ENCODE results near the gene TGFBI. TPM values are rescaled to one million over a fixed set of nuclear protein-coding genes. Genes with fewer than 3 reads are reported as not detected.

TGFBI gene
- total RNA-seq, 4 donors from 2014 or later, result 38.4 to 48.0 (median 40.0) TPM

- TF ChIP-seq CTCF (IDR thresholded peaks at IDR 0.05 in 4 of 5, conservative IDR thresholded peaks at IDR 0.05 in 1 of 5), result no peak
- TF ChIP-seq POLR2A (IDR thresholded peaks at IDR 0.05), result no peak
- H3K4me1 ChIP-seq, result no peaks in the 10 kb centered on the region
- in situ Hi-C loops (cut with MboI; ENCODE audit: low sequenced_read_pairs in 4 of 4), result no loop called here
- H3K36me3 ChIP-seq, result no peaks in the 10 kb centered on the region
- H3K27me3 ChIP-seq, result no peaks in the 10 kb centered on the region
- no peaks in the 10 kb centered on the region for H3K9me3 ChIP-seq
- DNase-seq (no peak), ATAC-seq (no peak)
- intact Hi-C loops (cut with DNase I; ENCODE audit: low total_unique reads), result no loop called here
- H3K27ac ChIP-seq, result no peak overlapping the region
- H3K4me3 ChIP-seq, result no peak overlapping the region
These were observed 73.1 kb downstream of the TGFBI start for GRCh38 chr5:136101884-136102283.

GRCh38 chr5:136103118-136103517 is 74.3 kb downstream of the TGFBI start:
- no peaks in the 10 kb centered on the region for H3K36me3 ChIP-seq
- H3K27ac ChIP-seq, result no peak overlapping the region
- no peak for TF ChIP-seq POLR2A (IDR thresholded peaks at IDR 0.05)
- TF ChIP-seq CTCF (IDR thresholded peaks at IDR 0.05 in 4 of 5, conservative IDR thresholded peaks at IDR 0.05 in 1 of 5), result no peak
- DNase-seq (no peak), ATAC-seq (no peak)
- H3K9me3 ChIP-seq, result no peaks in the 10 kb centered on the region
- intact Hi-C loops (cut with DNase I; ENCODE audit: low total_unique reads) (no loop called here), in situ Hi-C loops (cut with MboI; ENCODE audit: low sequenced_read_pairs in 4 of 4) (no loop called here)
- no peaks in the 10 kb centered on the region for H3K27me3 ChIP-seq
- H3K4me3 ChIP-seq, result no peak overlapping the region
- H3K4me1 ChIP-seq, result no peaks in the 10 kb centered on the region

- in situ Hi-C loops (cut with MboI; ENCODE audit: low sequenced_read_pairs in 4 of 4) (no loop called here), intact Hi-C loops (cut with DNase I; ENCODE audit: low total_unique reads) (no loop called here)
- Histone ChIP-seq H3K4me1 (no peaks in the 10 kb centered on the region), H3K9me3 (no peaks in the 10 kb centered on the region), H3K27ac (no peak overlapping the region), H3K27me3 (no peaks in the 10 kb centered on the region), H3K4me3 (no peak overlapping the region), H3K36me3 (no peaks in the 10 kb centered on the region)
- DNase-seq (no peak), ATAC-seq (no peak)
- TF ChIP-seq CTCF (IDR thresholded peaks at IDR 0.05 in 4 of 5, conservative IDR thresholded peaks at IDR 0.05 in 1 of 5), result no peak
- no peak for TF ChIP-seq POLR2A (IDR thresholded peaks at IDR 0.05)
These were observed 75.6 kb downstream of the TGFBI start for GRCh38 chr5:136104306-136104965.

GRCh38 chr5:136106351-136107031 is 77.7 kb downstream of the TGFBI start:
- in situ Hi-C loops (cut with MboI; ENCODE audit: low sequenced_read_pairs in 4 of 4) (no loop called here), intact Hi-C loops (cut with DNase I; ENCODE audit: low total_unique reads) (no loop called here)
- H3K9me3 ChIP-seq, result no peaks in the 10 kb centered on the region
- no peaks in the 10 kb centered on the region for H3K27me3 ChIP-seq
- DNase-seq, result no peak
- ATAC-seq, result no peak
- no peak overlapping the region for H3K27ac ChIP-seq
- no peak overlapping the region for H3K4me3 ChIP-seq
- no peaks in the 10 kb centered on the region for H3K4me1 ChIP-seq
- no peaks in the 10 kb centered on the region for H3K36me3 ChIP-seq
- no peak for TF ChIP-seq POLR2A (IDR thresholded peaks at IDR 0.05)
- TF ChIP-seq CTCF (IDR thresholded peaks at IDR 0.05 in 4 of 5, conservative IDR thresholded peaks at IDR 0.05 in 1 of 5), result no peak
